CD4-positive, CD25-positive, alpha-beta regulatory T cell (primary cell): ENCODE measurements around the gene POP7. TPM values are rescaled to one million over a fixed set of nuclear protein-coding genes. Genes with fewer than 3 reads are reported as not detected.
"Not testable (repeated sequence)": the region's sequence is repeated elsewhere in the genome, so short reads cannot be mapped to it uniquely, and the experiment has no call there.

Experiments
- ATAC-seq, 2 donors: fragments of 150-1000 bp; cut with Tn5 transposase; one replicate each; pipeline ENCODE4 v1.10.0; 2021; ENCODE audit warnings: low read depth in 2 of 2, moderate number of reproducible peaks in 2 of 2, moderate library complexity in 1 of 2
- DNase-seq, 3 donors: peaks; one replicate each; pipeline versions ENCODE4 v3.0.0 to v3.0.0-alpha.2; 2012 to 2022; ENCODE audit warnings: mixed read lengths in 1 of 3
- H3K27ac ChIP-seq: one replicate; pipeline ENCODE4 v1.7.0; 2013; ENCODE audit warnings: mild to moderate bottlenecking, low read length; ENCODE audit not compliant: insufficient read depth, poor library complexity, severe bottlenecking
- H3K27me3 ChIP-seq: one replicate; pipeline ENCODE4 v1.7.0; 2013; ENCODE audit warnings: low read length; ENCODE audit not compliant: control insufficient read depth, insufficient read depth
- H3K36me3 ChIP-seq: one replicate; pipeline ENCODE4 v1.7.0; 2013; ENCODE audit warnings: mild to moderate bottlenecking, low read length, moderate library complexity; ENCODE audit not compliant: control insufficient read depth, insufficient read depth
- H3K4me1 ChIP-seq: 2 replicates; pipeline ENCODE4 v1.7.0; 2013; ENCODE audit warnings: mild to moderate bottlenecking, low read length; ENCODE audit not compliant: insufficient read depth, control insufficient read depth, poor library complexity, severe bottlenecking
- H3K4me3 ChIP-seq: one replicate; pipeline ENCODE4 v1.7.0; 2013; ENCODE audit warnings: low read depth, mild to moderate bottlenecking, low read length, moderate library complexity
- H3K9me3 ChIP-seq, 2 experiments: 1 replicate in 1 of 2; 2 replicates in 1 of 2; pipeline ENCODE4 v1.7.0; 2013; ENCODE audit warnings: low read length in 2 of 2, mild to moderate bottlenecking in 1 of 2, moderate library complexity in 1 of 2; ENCODE audit not compliant: control insufficient read depth in 2 of 2
- H3K27ac Mint-ChIP-seq, 3 donors: one replicate each; pipeline ENCODE4 v1.8.0; 2020 to 2022; ENCODE audit warnings: mild to moderate bottlenecking in 3 of 3, mixed read lengths in 3 of 3, moderate library complexity in 2 of 3
- H3K27me3 Mint-ChIP-seq: one replicate; pipeline ENCODE4 v1.8.0; 2022; ENCODE audit warnings: mild to moderate bottlenecking, mixed read lengths
- H3K36me3 Mint-ChIP-seq: one replicate; pipeline ENCODE4 v1.8.0; 2020; ENCODE audit warnings: mixed read lengths
- H3K4me1 Mint-ChIP-seq, 4 donors: one replicate each; pipeline ENCODE4 v1.8.0; 2020 to 2022; ENCODE audit warnings: mixed read lengths in 4 of 4, mild to moderate bottlenecking in 1 of 4
- H3K4me3 Mint-ChIP-seq, 4 donors: one replicate each; pipeline ENCODE4 v1.8.0; 2020 to 2022; ENCODE audit warnings: mild to moderate bottlenecking in 4 of 4, mixed read lengths in 4 of 4, moderate library complexity in 3 of 4
- H3K9me3 Mint-ChIP-seq, 7 donors: one replicate each; pipeline ENCODE4 v1.8.0; 2020 to 2022; ENCODE audit warnings: mixed read lengths in 7 of 7, mild to moderate bottlenecking in 3 of 7, moderate library complexity in 2 of 7
- polyA plus RNA-seq, 4 donors: library from polyadenylated mRNA; unstranded; fragments of 300-500 nt; fragmentation: Illumina TruSeq; gene quantifications; one replicate each; pipeline ENCODE4 v1.2.3, GENCODE V29; 2021
- total RNA-seq: library from RNA; stranded (reverse); gene quantifications from one replicate; pipeline ENCODE4 v1.2.3, GENCODE V29; 2022

Gene POP7
- total and polyA plus RNA-seq, 5 donors from 2014 or later = 11.3 to 63.0 (median 60.8) TPM

DNA sequence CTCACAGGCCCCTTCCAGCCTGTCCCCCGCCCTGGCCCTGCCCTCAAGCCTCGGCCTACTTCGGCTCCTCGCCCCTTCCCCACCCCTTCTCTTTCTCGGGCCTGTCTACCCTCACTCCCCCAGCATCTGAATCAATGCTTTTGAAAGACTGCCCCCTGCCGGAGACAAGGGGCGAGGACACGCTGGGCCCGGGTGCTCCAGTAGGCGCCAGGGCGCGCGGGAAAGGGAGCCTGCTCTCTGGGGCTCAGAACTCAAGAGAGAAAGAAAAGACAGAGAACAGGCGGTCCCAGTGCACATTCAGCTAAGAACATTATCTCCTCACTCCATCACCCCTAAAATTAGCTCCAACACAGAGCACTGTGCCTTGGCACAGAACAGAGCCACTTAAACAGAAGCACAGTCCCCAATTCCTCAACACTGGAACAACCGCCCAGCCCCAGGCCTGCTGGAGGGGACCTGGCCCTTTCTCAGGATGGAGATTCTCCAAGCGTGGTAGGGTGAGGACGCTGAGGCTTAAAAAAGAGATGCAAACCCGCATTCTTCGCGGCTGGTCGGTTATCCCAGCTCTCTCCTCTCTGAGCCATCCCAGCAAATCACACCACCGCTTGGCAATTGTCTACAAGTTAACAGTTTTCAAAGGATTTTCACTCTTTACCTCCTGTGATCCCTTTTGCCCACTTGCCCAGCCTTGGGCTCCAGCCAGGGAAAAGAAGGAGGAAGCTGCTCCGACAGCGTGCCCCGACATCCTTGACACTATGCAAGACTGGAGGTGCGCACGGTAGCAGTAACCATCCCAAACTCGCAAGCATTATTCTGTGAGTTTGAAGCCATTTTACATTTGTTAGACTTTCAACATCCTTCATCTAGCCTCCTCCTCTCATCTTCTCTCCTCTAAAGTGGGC lies 14.0 kb upstream of the POP7 start:
- ATAC-seq (peak; percentile 67 to 70), DNase-seq (peak; percentile 71 to 84 (median 76))
- H3K27me3 Mint-ChIP-seq = no peaks in the 10 kb centered on the region
- H3K4me1 ChIP-seq = peaks cover 44% of the 10 kb centered on the region
- peaks cover 26% of the 10 kb centered on the region for H3K36me3 ChIP-seq
- H3K9me3 Mint-ChIP-seq = peaks cover 0 to 2% (median 0%) of the 10 kb centered on the region in 7 donors
- H3K27ac ChIP-seq = no peak overlapping the region
- H3K9me3 ChIP-seq = no peaks in the 10 kb centered on the region
- H3K27me3 ChIP-seq = no peaks in the 10 kb centered on the region
- H3K4me1 Mint-ChIP-seq = peaks cover 11 to 52% (median 28%) of the 10 kb centered on the region in 4 donors
- peak overlapping the region; percentile 75 for H3K4me3 ChIP-seq
- H3K4me3 Mint-ChIP-seq = peak overlapping the region; percentile 89 to 99 (median 97)
- H3K36me3 Mint-ChIP-seq = peaks cover 6% of the 10 kb centered on the region
- peak overlapping the region; percentile 20 to 98 (median 88) for H3K27ac Mint-ChIP-seq

DNA sequence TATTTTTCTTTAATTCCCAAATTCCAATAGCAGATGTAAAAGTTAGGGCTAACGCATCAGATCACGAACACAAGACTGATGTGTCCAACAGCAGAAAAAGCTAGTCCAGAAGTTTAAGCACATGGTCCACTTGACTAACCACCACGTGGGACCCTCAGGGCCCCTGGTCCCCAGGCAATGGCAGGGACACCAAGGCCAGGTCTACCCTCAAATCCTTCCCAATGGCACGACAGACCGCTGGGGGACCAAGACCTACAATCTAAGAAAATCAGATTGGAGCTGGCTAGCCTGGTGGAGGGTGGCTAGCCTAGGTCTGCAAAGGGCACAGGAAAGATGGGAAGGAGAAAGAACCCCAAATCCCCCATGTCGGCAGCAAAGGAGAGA lies 13.4 kb upstream of the POP7 start:
- Mint-ChIP-seq H3K27me3 (peaks cover under 1% of the 10 kb centered on the region), H3K9me3 (peaks cover 0 to 2% (median 0%) of the 10 kb centered on the region in 7 donors), H3K36me3 (peaks cover 6% of the 10 kb centered on the region), H3K4me3 (peak overlapping the region; percentile 89 to 99 (median 97)), H3K4me1 (peaks cover 11 to 52% (median 28%) of the 10 kb centered on the region in 4 donors), H3K27ac (peak overlapping the region in 2 of 3 donors; percentile 20 to 98)
- no peak overlapping the region for H3K27ac ChIP-seq
- H3K4me1 ChIP-seq = peaks cover 44% of the 10 kb centered on the region
- H3K4me3 ChIP-seq = peak overlapping the region; percentile 75
- DNase-seq (no peak), ATAC-seq (no peak)
- no peaks in the 10 kb centered on the region for H3K9me3 ChIP-seq
- no peaks in the 10 kb centered on the region for H3K27me3 ChIP-seq
- H3K36me3 ChIP-seq = peaks cover 21% of the 10 kb centered on the region

DNA sequence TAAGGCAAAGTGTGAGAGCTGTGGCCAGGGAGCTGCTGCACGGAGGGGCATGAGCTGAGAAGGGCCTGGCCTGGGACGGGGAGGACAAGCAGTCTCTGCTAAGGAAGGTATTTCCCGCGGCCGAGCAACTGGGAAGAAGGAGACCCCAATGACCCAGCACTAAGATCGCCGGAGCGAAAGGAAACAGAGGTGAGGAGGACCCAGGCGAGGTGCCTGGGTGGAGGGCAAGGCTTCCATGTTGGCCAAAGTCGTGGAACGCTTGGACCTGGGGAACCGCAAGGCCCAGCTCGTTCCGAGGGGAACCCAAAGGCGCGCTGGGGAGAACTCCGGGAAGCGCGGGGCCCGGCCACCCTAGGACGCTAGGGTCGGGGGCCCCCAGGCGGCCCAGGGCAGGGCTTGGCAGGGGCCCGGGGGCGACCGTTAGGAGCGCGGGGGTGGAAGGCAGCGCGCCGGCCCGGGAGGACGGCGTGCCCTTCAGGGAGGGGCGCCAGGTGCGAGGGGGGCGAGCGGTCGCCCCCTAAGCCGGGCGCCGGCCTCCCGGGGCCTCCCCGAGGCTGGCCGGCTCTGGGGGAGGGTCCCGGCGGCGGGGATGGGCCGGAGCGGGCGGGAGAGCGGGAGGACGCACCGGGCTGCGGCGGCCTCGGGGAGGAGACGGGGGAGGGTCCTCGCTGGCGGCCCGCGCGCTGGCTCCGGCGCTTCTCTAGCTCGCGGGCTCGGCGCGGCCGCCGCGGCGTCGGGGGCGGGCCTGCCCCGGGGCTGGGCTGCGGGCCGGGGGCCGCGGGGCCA lies 12.4 kb upstream of the POP7 start:
- Histone ChIP-seq H3K36me3 (peaks cover 13% of the 10 kb centered on the region), H3K4me1 (peaks cover 40% of the 10 kb centered on the region), H3K27me3 (no peaks in the 10 kb centered on the region), H3K9me3 (no peaks in the 10 kb centered on the region), H3K27ac (peak overlapping the region; percentile 33), H3K4me3 (peak overlapping the region; percentile 75)
- Mint-ChIP-seq H3K36me3 (peaks cover 6% of the 10 kb centered on the region), H3K27me3 (peaks cover 7% of the 10 kb centered on the region), H3K4me3 (peak overlapping the region; percentile 89 to 99 (median 97)), H3K27ac (peak overlapping the region; percentile 82 to 98 (median 88)), H3K4me1 (peaks cover 11 to 49% (median 28%) of the 10 kb centered on the region in 4 donors), H3K9me3 (peaks cover 0 to 2% (median 0%) of the 10 kb centered on the region in 7 donors)
- DNase-seq (no peak), ATAC-seq (peak; percentile 17 to 39)

DNA sequence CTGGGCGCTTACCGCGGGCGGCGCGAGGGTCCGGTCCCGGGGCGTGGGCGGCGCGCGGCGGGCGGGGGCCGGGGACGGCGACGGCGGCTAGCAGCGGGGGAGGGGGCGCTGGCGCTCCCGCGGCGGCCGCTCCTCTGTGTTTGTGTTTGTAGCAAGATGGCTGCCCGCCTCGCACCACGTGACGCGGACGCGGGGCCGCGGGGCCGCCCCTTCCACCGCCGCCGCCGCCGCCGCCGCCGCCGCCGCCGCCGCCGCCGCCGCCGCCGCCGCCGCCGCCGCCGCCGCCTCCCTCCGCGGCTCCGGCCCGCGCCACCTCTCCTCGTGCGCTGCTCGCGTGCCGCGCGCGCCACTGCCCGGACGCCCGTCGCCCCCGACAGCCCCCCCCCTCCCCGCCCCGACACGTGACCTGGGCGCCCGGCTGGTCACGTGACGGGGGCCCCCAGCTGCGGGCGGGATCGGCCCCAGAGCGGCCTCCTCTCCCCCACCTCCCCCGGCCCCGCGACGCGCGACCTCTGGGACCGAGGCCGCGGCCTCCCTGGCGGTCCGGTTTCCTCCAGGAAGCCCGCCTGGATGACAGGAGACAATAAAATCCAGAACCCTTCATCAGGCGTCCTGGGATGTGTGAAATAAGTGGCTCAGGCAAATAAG lies 11.7 kb upstream of the POP7 start, which contains the start of gene GIGYF1:
Gene GIGYF1 (minus strand): TSS at position 153 of the 648 bp plus-strand sequence. CDS start 6,012 bp downstream, outside the sequence.
- peaks cover 9% of the 10 kb centered on the region for H3K27me3 Mint-ChIP-seq
- Histone ChIP-seq H3K4me1 (peaks cover 40% of the 10 kb centered on the region), H3K27ac (peak within 1 kb of the TSS; percentile 63), H3K4me3 (peak within 1 kb of the TSS; percentile 75), H3K27me3 (no peaks in the 10 kb centered on the region), H3K36me3 (peaks cover 6% of the 10 kb centered on the region), H3K9me3 (no peaks in the 10 kb centered on the region)
- no peaks in the 10 kb centered on the region for H3K36me3 Mint-ChIP-seq
- peak; percentile 64 to 73 (median 72) for DNase-seq
- peak within 1 kb of the TSS; percentile 88 to 98 (median 98) for H3K27ac Mint-ChIP-seq
- H3K4me3 Mint-ChIP-seq = peak within 1 kb of the TSS; percentile 89 to 99 (median 97)
- H3K9me3 Mint-ChIP-seq = peaks cover 0 to 2% (median 0%) of the 10 kb centered on the region in 7 donors
- peaks cover 11 to 42% (median 26%) of the 10 kb centered on the region in 4 donors for H3K4me1 Mint-ChIP-seq
- ATAC-seq = peak; percentile 63 to 72

DNA sequence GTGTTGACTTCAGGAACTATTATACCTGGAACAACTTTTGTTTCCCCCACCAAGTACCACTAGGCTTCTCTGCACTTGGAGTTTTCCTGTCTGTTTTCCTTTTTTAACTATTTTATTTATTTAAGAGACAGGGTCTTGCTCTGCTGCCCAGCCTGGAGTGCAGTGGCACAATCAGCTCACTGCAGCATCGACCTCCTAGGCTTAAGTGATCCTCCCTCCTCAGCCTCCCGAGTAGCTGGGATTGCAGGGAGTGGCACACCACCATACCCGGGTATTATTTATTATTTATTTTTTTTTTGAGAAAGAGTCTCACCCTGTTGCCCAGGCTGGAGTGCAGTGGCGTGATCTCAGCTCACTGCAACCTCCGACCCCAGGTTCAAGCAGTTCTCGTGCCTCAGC lies 9.8 kb upstream of the POP7 start:
- Mint-ChIP-seq H3K4me1 (peaks cover 11 to 34% (median 21%) of the 10 kb centered on the region in 4 donors), H3K27me3 (peaks cover 19% of the 10 kb centered on the region), H3K9me3 (peaks cover 0 to 2% (median 0%) of the 10 kb centered on the region in 7 donors), H3K4me3 (peak overlapping the region; percentile 69 to 90 (median 86)), H3K27ac (peak overlapping the region in 2 of 3 donors; percentile 73 to 77), H3K36me3 (no peaks in the 10 kb centered on the region)
- no peak for ATAC-seq
- Histone ChIP-seq H3K36me3 (no peaks in the 10 kb centered on the region), H3K27me3 (peaks cover 5% of the 10 kb centered on the region), H3K4me3 (no peak overlapping the region), H3K27ac (no peak overlapping the region), H3K9me3 (no peaks in the 10 kb centered on the region), H3K4me1 (peaks cover 31% of the 10 kb centered on the region)
- no peak for DNase-seq

DNA sequence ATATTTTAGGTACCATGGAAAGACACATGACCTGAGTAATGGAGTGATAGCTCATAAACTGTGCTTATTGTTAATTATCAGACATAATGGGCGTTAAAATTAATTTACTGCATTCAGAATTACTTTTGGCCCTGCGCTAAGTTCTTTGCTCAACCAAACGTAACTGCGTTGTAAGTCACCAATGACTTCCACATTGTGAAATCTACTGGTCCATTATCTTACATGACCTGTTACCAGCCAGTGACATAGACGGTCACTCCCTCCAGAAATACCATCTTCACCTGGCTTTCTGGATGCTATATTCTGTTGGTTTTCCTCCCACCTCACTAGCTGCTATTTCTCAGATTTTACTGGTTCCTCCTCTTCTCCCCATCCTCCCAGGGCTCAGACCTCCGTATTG lies 6.9 kb upstream of the POP7 start:
- DNase-seq (no peak), ATAC-seq (no peak)
- Mint-ChIP-seq H3K36me3 (no peaks in the 10 kb centered on the region), H3K4me3 (peak overlapping the region in 1 of 4 donors; percentile 29), H3K9me3 (no peaks in the 10 kb centered on the region), H3K27ac (no peak overlapping the region), H3K27me3 (peaks cover 30% of the 10 kb centered on the region), H3K4me1 (peaks cover 0 to 13% (median 5%) of the 10 kb centered on the region in 4 donors)
- Histone ChIP-seq H3K27me3 (peaks cover 5% of the 10 kb centered on the region), H3K36me3 (no peaks in the 10 kb centered on the region), H3K27ac (no peak overlapping the region), H3K9me3 (no peaks in the 10 kb centered on the region), H3K4me1 (peaks cover 6% of the 10 kb centered on the region), H3K4me3 (no peak overlapping the region)

DNA sequence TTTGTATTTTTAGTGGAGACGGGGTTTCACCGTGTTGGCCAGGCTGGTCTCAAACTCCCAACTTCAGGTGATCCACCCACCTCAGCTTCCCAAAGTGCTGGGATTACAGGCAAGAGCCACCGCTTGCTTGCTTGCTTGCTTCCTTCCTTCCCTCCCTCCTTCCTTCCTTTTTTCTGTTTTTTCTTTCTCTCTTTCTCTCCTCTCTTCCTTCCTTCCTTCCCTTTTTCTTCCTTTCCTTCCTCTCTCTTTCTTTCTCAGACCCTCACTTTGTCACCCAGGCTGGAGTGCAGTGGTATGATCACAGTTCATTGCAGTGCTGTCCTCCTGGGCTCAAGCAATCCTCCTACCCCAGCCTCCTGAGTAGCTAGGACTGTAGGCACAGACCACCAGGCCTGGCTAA lies 4.8 kb upstream of the POP7 start:
- not testable (repeated sequence) for H3K27ac Mint-ChIP-seq, H3K36me3 Mint-ChIP-seq, ATAC-seq, H3K9me3 ChIP-seq, H3K27ac ChIP-seq, DNase-seq, H3K4me1 Mint-ChIP-seq, H3K4me1 ChIP-seq, H3K9me3 Mint-ChIP-seq, H3K36me3 ChIP-seq, H3K4me3 ChIP-seq, H3K27me3 ChIP-seq
- peaks cover 30% of the 10 kb centered on the region for H3K27me3 Mint-ChIP-seq
- H3K4me3 Mint-ChIP-seq = peak overlapping the region in 1 of 4 donors; percentile 82
